ENCODE measurements around the gene CUL9.

DNA sequence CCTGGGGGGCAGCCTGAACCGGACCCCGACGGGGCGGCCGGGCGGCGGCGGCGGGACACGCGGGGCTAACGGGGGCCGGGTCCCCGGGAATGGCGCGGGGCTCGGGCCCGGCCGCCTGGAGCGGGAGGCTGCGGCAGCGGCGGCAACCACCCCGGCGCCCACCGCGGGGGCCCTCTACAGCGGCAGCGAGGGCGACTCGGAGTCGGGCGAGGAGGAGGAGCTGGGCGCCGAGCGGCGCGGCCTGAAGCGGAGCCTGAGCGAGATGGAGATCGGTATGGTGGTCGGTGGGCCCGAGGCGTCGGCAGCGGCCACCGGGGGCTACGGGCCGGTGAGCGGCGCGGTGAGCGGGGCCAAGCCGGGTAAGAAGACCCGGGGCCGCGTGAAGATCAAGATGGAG lies 10.3 kb upstream of the CUL9 start:
- TF ChIP-seq EZH2 (IDR thresholded peaks at IDR 0.05; ENCODE audit: low read length) = no peak
- TF ChIP-seq, protein P1, sequence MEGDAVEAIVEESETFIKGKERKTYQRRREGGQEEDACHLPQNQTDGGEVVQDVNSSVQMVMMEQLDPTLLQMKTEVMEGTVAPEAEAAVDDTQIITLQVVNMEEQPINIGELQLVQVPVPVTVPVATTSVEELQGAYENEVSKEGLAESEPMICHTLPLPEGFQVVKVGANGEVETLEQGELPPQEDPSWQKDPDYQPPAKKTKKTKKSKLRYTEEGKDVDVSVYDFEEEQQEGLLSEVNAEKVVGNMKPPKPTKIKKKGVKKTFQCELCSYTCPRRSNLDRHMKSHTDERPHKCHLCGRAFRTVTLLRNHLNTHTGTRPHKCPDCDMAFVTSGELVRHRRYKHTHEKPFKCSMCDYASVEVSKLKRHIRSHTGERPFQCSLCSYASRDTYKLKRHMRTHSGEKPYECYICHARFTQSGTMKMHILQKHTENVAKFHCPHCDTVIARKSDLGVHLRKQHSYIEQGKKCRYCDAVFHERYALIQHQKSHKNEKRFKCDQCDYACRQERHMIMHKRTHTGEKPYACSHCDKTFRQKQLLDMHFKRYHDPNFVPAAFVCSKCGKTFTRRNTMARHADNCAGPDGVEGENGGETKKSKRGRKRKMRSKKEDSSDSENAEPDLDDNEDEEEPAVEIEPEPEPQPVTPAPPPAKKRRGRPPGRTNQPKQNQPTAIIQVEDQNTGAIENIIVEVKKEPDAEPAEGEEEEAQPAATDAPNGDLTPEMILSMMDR (optimal IDR thresholded peaks at IDR 0.05 in 1 of 3, IDR thresholded peaks at IDR 0.05 in 1 of 3, conservative IDR thresholded peaks at IDR 0.05 in 1 of 3; ENCODE audit: extremely low read depth in 1 of 3, insufficient read depth in 2 of 3, low read length in 3 of 3) = no peak
